ENCODE results near the gene MRPS15.

DNA sequence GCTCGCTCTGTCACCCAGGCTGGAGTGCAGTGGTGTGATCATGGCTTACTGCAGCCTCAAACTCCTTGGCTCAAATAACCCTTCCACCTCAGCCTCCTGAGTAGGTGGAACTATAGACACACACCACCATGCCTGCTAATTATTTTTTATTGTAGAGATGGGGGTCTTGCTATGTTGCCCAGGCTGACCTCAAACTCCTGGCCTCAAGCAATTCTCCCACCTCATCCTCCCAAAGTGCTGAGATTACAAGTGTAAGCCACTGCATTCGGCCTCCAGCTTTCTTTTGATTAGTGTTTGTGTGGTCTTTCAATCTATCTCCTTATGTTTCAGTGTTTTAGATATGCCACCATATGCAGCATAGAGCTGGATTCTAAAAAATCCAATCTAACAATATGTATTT is 38.4 kb upstream of the MRPS15 start:
- TF ChIP-seq, protein P1, sequence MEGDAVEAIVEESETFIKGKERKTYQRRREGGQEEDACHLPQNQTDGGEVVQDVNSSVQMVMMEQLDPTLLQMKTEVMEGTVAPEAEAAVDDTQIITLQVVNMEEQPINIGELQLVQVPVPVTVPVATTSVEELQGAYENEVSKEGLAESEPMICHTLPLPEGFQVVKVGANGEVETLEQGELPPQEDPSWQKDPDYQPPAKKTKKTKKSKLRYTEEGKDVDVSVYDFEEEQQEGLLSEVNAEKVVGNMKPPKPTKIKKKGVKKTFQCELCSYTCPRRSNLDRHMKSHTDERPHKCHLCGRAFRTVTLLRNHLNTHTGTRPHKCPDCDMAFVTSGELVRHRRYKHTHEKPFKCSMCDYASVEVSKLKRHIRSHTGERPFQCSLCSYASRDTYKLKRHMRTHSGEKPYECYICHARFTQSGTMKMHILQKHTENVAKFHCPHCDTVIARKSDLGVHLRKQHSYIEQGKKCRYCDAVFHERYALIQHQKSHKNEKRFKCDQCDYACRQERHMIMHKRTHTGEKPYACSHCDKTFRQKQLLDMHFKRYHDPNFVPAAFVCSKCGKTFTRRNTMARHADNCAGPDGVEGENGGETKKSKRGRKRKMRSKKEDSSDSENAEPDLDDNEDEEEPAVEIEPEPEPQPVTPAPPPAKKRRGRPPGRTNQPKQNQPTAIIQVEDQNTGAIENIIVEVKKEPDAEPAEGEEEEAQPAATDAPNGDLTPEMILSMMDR (IDR thresholded peaks at IDR 0.05), result no peak
- TF ChIP-seq ZFX (IDR thresholded peaks at IDR 0.05; ENCODE audit: borderline replicate concordance), result no peak

All from 22Rv1 (cell line).